Tibial artery (tissue), 4 donors: ENCODE results near the gene ARSI.

Source experiments
- DNase-seq, 2 donors: peaks; one replicate each; pipeline ENCODE4 v3.0.0-alpha.2; 2019
- H3K27ac ChIP-seq, 2 donors: fragments of 200-600 bp; sonication (generic) in 1 of 2; 1 replicate in 1 of 2; 2 replicates in 1 of 2; pipeline ENCODE4 v1.5.1; 2018 to 2019; ENCODE audit warnings: mild to moderate bottlenecking in 1 of 2
- H3K27me3 ChIP-seq, 2 donors: fragments of 200-600 bp; sonication (generic) in 1 of 2; one replicate each; pipeline versions ENCODE4 v1.5.1 to v1.6.0; 2016 to 2019
- H3K36me3 ChIP-seq, 3 donors: fragments of 200-600 bp; sonication (generic) in 2 of 3; one replicate each; pipeline ENCODE4 v1.5.1; 2016 to 2019; ENCODE audit warnings: mild to moderate bottlenecking in 2 of 3
- H3K4me1 ChIP-seq, 4 donors: fragments of 200-600 bp; sonication (generic) in 2 of 4; 1 replicate in 3 of 4; 2 replicates in 1 of 4; pipeline ENCODE4 v1.5.1; 2016 to 2019
- H3K4me3 ChIP-seq, 2 donors: fragments of 200-600 bp; sonication (generic) in 1 of 2; 1 replicate in 1 of 2; 2 replicates in 1 of 2; pipeline ENCODE4 v1.5.1; 2018 to 2019; ENCODE audit warnings: mild to moderate bottlenecking in 2 of 2
- H3K9me3 ChIP-seq, 3 donors: fragments of 200-600 bp; sonication (generic) in 1 of 3; one replicate each; pipeline ENCODE4 v1.5.1; 2016 to 2019
- intact Hi-C: fragments of 100-400 bp; cut with DNase I; formaldehyde crosslinking; loops from one replicate; pipeline ENCODE4 v1.15.0; 2023; ENCODE audit warnings: low total_unique reads
- TF ChIP-seq, protein P1 (sequence below), 2 experiments: fragments of 200-600 bp in 1 of 2; fragments of 450-650 bp in 1 of 2; IDR thresholded peaks; one replicate each; pipeline ENCODE4 v1.5.1; 2017 to 2019; ENCODE audit warnings: antibody characterized with exemption in 2 of 2, mild to moderate bottlenecking in 1 of 2, moderate library complexity in 1 of 2

ARSI gene

DNA sequence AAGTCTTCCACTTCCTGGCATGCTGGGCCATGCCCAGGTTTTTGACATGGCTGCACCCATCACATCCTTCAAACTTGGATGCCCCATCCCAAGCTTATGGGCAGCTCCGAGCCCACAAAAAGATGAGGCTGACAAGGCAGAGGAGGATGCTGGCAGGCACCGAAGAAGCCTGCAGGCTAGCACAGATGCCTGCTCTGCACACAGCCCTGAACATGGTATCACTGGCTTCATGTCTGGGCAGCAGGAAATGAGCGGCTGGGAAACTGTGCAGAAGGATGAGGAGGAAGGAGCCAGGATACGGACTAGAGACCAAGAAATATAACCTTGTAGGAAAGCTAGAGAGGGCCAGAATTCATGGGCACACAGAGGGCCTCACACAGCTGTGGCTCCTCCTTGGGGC, 27.9 kb downstream of the ARSI start:
- intact Hi-C loops: no loop called here
- Histone ChIP-seq H3K27me3 (peaks cover 0 to 17% of the 10 kb centered on the region in 2 donors), H3K27ac (no peak overlapping the region), H3K9me3 (no peaks in the 10 kb centered on the region), H3K4me3 (no peak overlapping the region), H3K4me1 (no peaks in the 10 kb centered on the region), H3K36me3 (no peaks in the 10 kb centered on the region)
- DNase-seq: no peak
- TF ChIP-seq, protein P1, sequence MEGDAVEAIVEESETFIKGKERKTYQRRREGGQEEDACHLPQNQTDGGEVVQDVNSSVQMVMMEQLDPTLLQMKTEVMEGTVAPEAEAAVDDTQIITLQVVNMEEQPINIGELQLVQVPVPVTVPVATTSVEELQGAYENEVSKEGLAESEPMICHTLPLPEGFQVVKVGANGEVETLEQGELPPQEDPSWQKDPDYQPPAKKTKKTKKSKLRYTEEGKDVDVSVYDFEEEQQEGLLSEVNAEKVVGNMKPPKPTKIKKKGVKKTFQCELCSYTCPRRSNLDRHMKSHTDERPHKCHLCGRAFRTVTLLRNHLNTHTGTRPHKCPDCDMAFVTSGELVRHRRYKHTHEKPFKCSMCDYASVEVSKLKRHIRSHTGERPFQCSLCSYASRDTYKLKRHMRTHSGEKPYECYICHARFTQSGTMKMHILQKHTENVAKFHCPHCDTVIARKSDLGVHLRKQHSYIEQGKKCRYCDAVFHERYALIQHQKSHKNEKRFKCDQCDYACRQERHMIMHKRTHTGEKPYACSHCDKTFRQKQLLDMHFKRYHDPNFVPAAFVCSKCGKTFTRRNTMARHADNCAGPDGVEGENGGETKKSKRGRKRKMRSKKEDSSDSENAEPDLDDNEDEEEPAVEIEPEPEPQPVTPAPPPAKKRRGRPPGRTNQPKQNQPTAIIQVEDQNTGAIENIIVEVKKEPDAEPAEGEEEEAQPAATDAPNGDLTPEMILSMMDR (IDR thresholded peaks at IDR 0.05): no peak

DNA sequence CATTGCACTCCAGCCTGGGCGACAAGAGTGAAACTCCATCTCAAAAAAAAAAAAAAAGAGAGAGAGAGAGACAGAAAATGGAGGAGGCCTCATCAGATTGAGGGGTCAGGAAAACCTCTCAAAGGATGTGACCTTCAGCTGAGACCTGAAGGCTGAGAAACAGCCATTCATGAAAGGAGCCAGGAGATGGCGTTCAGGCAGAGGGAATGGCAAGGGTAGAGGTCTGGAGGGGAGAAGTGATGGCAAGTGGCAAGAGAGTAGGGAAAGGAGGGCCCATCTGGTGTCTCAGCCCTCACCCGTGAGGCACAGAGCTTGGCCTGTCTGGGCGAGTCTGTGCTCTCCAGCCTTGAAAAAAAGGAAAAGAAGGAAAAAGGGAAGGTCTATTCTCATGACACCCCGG, 30.2 kb downstream of the ARSI start:
- Histone ChIP-seq H3K4me3 (no peak overlapping the region), H3K27me3 (peaks cover 0 to 16% of the 10 kb centered on the region in 2 donors), H3K9me3 (no peaks in the 10 kb centered on the region), H3K27ac (no peak overlapping the region), H3K36me3 (no peaks in the 10 kb centered on the region), H3K4me1 (no peaks in the 10 kb centered on the region)
- DNase-seq: no peak
- intact Hi-C loops: no loop called here
- TF ChIP-seq, protein P1 (IDR thresholded peaks at IDR 0.05): no peak

DNA sequence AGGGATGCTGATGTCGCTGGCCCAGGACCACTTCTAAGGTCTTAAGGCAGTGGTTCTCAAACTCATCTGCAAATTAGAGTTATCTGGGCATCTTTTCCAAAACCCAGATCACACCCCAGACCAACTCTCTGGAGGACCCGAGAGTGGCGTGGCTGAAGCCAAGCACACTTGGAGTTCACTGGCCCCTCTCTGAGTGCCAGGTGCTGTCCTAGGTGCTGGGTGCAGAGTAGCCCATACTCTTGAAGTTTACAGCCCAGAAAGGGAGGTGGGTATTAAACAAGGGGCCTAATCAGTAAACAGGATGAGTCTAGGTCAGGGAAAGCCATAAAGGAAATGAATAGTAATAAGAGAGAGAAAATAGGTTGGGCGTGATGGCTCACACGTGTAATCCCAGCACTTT, 30.8 kb downstream of the ARSI start:
- H3K27ac ChIP-seq: no peak overlapping the region
- no peaks in the 10 kb centered on the region for H3K9me3 ChIP-seq
- peaks cover 0 to 15% of the 10 kb centered on the region in 2 donors for H3K27me3 ChIP-seq
- no peak overlapping the region for H3K4me3 ChIP-seq
- no peak for DNase-seq
- H3K36me3 ChIP-seq: no peaks in the 10 kb centered on the region
- peaks cover 0 to 3% (median 0%) of the 10 kb centered on the region in 4 donors for H3K4me1 ChIP-seq
- intact Hi-C loops: no loop called here
- TF ChIP-seq, protein P1 (IDR thresholded peaks at IDR 0.05): no peak

DNA sequence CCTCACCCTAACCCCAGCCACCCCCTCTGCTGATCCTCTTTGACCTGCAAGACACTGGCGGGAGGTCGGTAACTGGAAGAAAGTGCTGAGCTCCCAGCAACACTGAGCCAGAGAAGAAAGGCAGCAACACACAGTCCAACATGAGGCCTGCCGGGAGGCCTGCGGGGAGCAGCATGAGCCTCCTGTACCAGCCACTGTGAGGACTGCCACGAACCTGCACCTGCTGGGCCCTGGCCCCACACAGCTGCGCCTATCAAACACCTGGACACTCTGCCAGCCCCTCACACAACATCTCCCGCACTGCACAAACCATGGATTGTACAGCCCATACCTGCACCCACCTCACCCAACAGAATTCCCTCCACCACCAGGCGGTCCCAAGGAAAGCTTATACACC, 31.4 kb downstream of the ARSI start:
- TF ChIP-seq, protein P1 (IDR thresholded peaks at IDR 0.05): no peak
- Histone ChIP-seq H3K27ac (no peak overlapping the region), H3K36me3 (no peaks in the 10 kb centered on the region), H3K4me1 (peaks cover 0 to 7% (median 0%) of the 10 kb centered on the region in 4 donors), H3K27me3 (peaks cover 0 to 10% of the 10 kb centered on the region in 2 donors), H3K9me3 (no peaks in the 10 kb centered on the region), H3K4me3 (no peak overlapping the region)
- intact Hi-C loops: no loop called here
- DNase-seq: no peak

DNA sequence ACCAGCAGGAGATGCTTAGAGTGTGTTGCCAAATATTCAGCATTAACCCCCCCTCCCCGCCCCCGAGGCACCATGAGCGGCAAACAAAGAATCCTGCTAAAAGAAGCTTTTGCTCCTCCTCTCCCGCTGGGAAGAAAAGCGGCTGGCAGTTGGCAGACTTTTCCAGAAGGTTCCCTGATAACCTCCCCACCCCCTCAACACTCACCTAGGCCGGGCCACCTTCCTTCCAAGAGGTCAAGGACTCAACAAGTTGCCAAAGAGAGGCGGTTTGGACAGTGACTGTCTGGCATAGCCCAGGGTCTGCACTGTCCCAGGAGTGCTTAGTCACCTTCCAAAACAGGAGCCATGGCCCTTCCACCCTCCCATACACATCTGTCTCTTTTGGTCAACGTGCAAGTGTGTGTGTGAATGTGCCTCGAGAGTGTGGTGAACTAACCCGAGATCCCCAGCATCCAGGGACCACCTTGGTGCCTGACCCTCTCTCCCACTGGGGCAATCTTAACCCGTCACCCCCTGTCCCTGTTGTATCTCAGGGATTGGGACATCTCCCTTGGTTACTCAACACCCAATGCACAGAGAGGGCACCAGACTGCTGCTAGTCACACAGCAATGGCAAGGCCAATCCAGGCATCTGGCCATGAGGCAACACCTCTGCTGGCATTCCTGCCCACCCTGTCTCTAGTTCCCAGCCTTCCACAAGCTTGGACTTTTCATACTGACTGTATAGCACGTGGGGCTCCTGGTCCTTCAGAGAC, 32.0 kb downstream of the ARSI start:
- Histone ChIP-seq H3K27me3 (peaks cover 0 to 10% of the 10 kb centered on the region in 2 donors), H3K27ac (no peak overlapping the region), H3K36me3 (no peaks in the 10 kb centered on the region), H3K9me3 (no peaks in the 10 kb centered on the region), H3K4me1 (peaks cover 0 to 7% (median 0%) of the 10 kb centered on the region in 4 donors), H3K4me3 (no peak overlapping the region)
- intact Hi-C loops: no loop called here
- TF ChIP-seq, protein P1 (IDR thresholded peaks at IDR 0.05): no peak
- no peak for DNase-seq
